Mesenchymal stem cell (in vitro differentiated cells and primary cell): Measurements from ENCODE around the gene LRRC26.

Source experiments
- DNase-seq: peaks from one replicate; pipeline ENCODE4 v3.0.0-alpha.2; 2013
- H2AFZ ChIP-seq: one replicate; pipeline ENCODE4 v1.6.1; 2013; ENCODE audit warnings: low read depth, mild to moderate bottlenecking, control low read depth, inconsistent platforms, low read length, moderate library complexity
- H2AK5ac ChIP-seq: 2 replicates; pipeline ENCODE4 v1.6.1; 2013; ENCODE audit warnings: low read length, moderate library complexity, mild to moderate bottlenecking, inconsistent platforms; ENCODE audit not compliant: severe bottlenecking
- H2BK120ac ChIP-seq: one replicate; pipeline ENCODE4 v1.6.1; 2013; ENCODE audit warnings: low read depth, mild to moderate bottlenecking, inconsistent platforms, low read length, moderate library complexity
- H2BK12ac ChIP-seq, 2 experiments: one replicate each; pipeline ENCODE4 v1.6.1; 2013; ENCODE audit warnings: inconsistent platforms in 2 of 2, low read length in 2 of 2, mild to moderate bottlenecking in 2 of 2, moderate library complexity in 2 of 2, control low read depth in 1 of 2
- H2BK15ac ChIP-seq: one replicate; pipeline ENCODE4 v1.6.1; 2013; ENCODE audit warnings: mild to moderate bottlenecking, low read depth, inconsistent platforms; ENCODE audit not compliant: poor library complexity, severe bottlenecking
- H2BK5ac ChIP-seq: 2 replicates; pipeline ENCODE4 v1.6.1; 2013; ENCODE audit warnings: low read depth, mild to moderate bottlenecking, low read length, control low read depth, inconsistent platforms; ENCODE audit not compliant: poor library complexity, severe bottlenecking
- H3K14ac ChIP-seq, 2 experiments: one replicate each; pipeline ENCODE4 v1.6.1; 2013; ENCODE audit warnings: inconsistent platforms in 2 of 2, low read length in 2 of 2, control low read depth in 1 of 2, mild to moderate bottlenecking in 1 of 2, moderate library complexity in 1 of 2
- H3K18ac ChIP-seq, 2 experiments: one replicate each; pipeline ENCODE4 v1.6.1; 2013; ENCODE audit warnings: inconsistent platforms in 2 of 2, low read length in 2 of 2, control low read depth in 1 of 2, low read depth in 1 of 2, mild to moderate bottlenecking in 1 of 2
- H3K23ac ChIP-seq, 2 experiments: one replicate each; pipeline ENCODE4 v1.6.1; 2013; ENCODE audit warnings: inconsistent platforms in 2 of 2, low read length in 2 of 2, mild to moderate bottlenecking in 2 of 2, moderate library complexity in 2 of 2, control low read depth in 1 of 2
- H3K27ac ChIP-seq: 2 replicates; pipeline ENCODE4 v1.5.1; 2013; ENCODE audit warnings: mild to moderate bottlenecking, moderate library complexity, low read length, control low read depth, inconsistent platforms; ENCODE audit not compliant: poor library complexity, severe bottlenecking
- H3K27me3 ChIP-seq, 2 experiments: 2 replicates each; pipeline versions ENCODE4 v1.6.1 to v1.7.0; 2013; ENCODE audit warnings: low read length in 2 of 2, mild to moderate bottlenecking in 2 of 2, moderate library complexity in 2 of 2, control low read depth in 1 of 2, inconsistent platforms in 1 of 2; ENCODE audit not compliant: control insufficient read depth in 1 of 2, insufficient read depth in 1 of 2
- H3K36me3 ChIP-seq, 2 experiments: 2 replicates each; pipeline versions ENCODE4 v1.6.1 to v1.7.0; 2013; ENCODE audit warnings: low read length in 2 of 2, control low read depth in 1 of 2, inconsistent platforms in 1 of 2, low read depth in 1 of 2, mild to moderate bottlenecking in 1 of 2; ENCODE audit not compliant: insufficient read depth in 2 of 2, control insufficient read depth in 1 of 2
- H3K4ac ChIP-seq, 2 experiments: one replicate each; pipeline ENCODE4 v1.6.1; 2013; ENCODE audit warnings: inconsistent platforms in 2 of 2, low read length in 2 of 2, mild to moderate bottlenecking in 2 of 2, moderate library complexity in 2 of 2, control low read depth in 1 of 2, low read depth in 1 of 2
- H3K4me1 ChIP-seq: 2 replicates; pipeline ENCODE4 v1.6.1; 2013; ENCODE audit warnings: low read depth, low read length, control low read depth; ENCODE audit not compliant: control insufficient read depth, insufficient read depth
- H3K4me2 ChIP-seq: 2 replicates; pipeline ENCODE4 v1.6.1; 2013; ENCODE audit warnings: low read length, mild to moderate bottlenecking, inconsistent platforms; ENCODE audit not compliant: poor library complexity, severe bottlenecking
- H3K4me3 ChIP-seq, 2 experiments: 2 replicates each; pipeline versions ENCODE4 v1.5.1 to v1.7.0; 2013; ENCODE audit warnings: low read length in 2 of 2, mild to moderate bottlenecking in 2 of 2, control low read depth in 1 of 2, low read depth in 1 of 2; ENCODE audit not compliant: insufficient read depth in 1 of 2
- H3K79me1 ChIP-seq: replicated peaks from 2 replicates; pipeline ENCODE4 v1.6.1; 2013; ENCODE audit warnings: mild to moderate bottlenecking, control low read depth, low read length, inconsistent platforms; ENCODE audit not compliant: poor library complexity, severe bottlenecking
- H3K9ac ChIP-seq: 2 replicates; pipeline ENCODE4 v1.7.0; 2013; ENCODE audit warnings: mild to moderate bottlenecking, low read length, moderate library complexity
- H3K9me3 ChIP-seq: 2 replicates; pipeline ENCODE4 v1.7.0; 2013; ENCODE audit warnings: mild to moderate bottlenecking, low read length; ENCODE audit not compliant: control insufficient read depth
- H4K8ac ChIP-seq: one replicate; pipeline ENCODE4 v1.6.1; 2013; ENCODE audit warnings: inconsistent platforms, mild to moderate bottlenecking, low read length, moderate library complexity
- H4K91ac ChIP-seq: one replicate; pipeline ENCODE4 v1.6.1; 2013; ENCODE audit warnings: mild to moderate bottlenecking, low read length, inconsistent platforms
- WGBS: methylation state at CpG from one replicate; pipeline ENCODE4 v1.1.7; 2013; ENCODE audit warnings: mixed read lengths; 5-methylcytosine and 5-hydroxymethylcytosine counted together

Gene LRRC26

GRCh38 chr9:137140151-137141012, 29.5 kb downstream of the LRRC26 start:
- Histone ChIP-seq H3K14ac (no peak overlapping the region), H3K4ac (no peak overlapping the region), H2BK5ac (no peak overlapping the region), H2BK15ac (no peak overlapping the region), H3K9me3 (no peaks in the 10 kb centered on the region), H3K23ac (no peak overlapping the region), H3K4me3 (no peak overlapping the region), H3K4me2 (no peak overlapping the region), H2BK12ac (no peak overlapping the region), H2AFZ (no peak overlapping the region), H3K9ac (no peak overlapping the region), H3K79me1 (no peaks in the 10 kb centered on the region), H2AK5ac (no peak overlapping the region), H3K36me3 (peaks cover 0 to 8% of the 10 kb centered on the region in 2 experiments), H3K18ac (no peak overlapping the region), H4K91ac (no peak overlapping the region), H4K8ac (no peak overlapping the region), H3K4me1 (peaks cover 6% of the 10 kb centered on the region), H2BK120ac (no peak overlapping the region), H3K27ac (no peak overlapping the region), H3K27me3 (peaks cover 71 to 79% of the 10 kb centered on the region in 2 experiments)
- no peak for DNase-seq
- 68% methylated on average over 23 of the region's 26 CpGs for WGBS

GRCh38 chr9:137139468-137140150, 30.2 kb downstream of the LRRC26 start:
- Histone ChIP-seq H3K4ac (no peak overlapping the region), H2BK5ac (no peak overlapping the region), H3K9ac (no peak overlapping the region), H4K91ac (no peak overlapping the region), H2BK12ac (no peak overlapping the region), H3K27ac (no peak overlapping the region), H3K79me1 (no peaks in the 10 kb centered on the region), H2BK15ac (no peak overlapping the region), H3K27me3 (peaks cover 71 to 79% of the 10 kb centered on the region in 2 experiments), H3K14ac (no peak overlapping the region), H3K23ac (no peak overlapping the region), H3K4me2 (no peak overlapping the region), H3K36me3 (peaks cover 0 to 8% of the 10 kb centered on the region in 2 experiments), H3K9me3 (no peaks in the 10 kb centered on the region), H3K18ac (no peak overlapping the region), H2BK120ac (no peak overlapping the region), H4K8ac (no peak overlapping the region), H2AK5ac (no peak overlapping the region), H2AFZ (no peak overlapping the region), H3K4me1 (peaks cover 6% of the 10 kb centered on the region), H3K4me3 (peak overlapping the region in 1 of 2 experiments; percentile 28)
- WGBS: 51% methylated on average over 37 of the region's 37 CpGs
- no peak for DNase-seq

GRCh38 chr9:137138722-137139467, 31.0 kb downstream of the LRRC26 start, which contains the start of gene GRIN1:
Gene GRIN1 (plus strand): TSS chr9:137139154. CDS start chr9:137139487, 333 bp downstream.
- H4K8ac ChIP-seq: no peak within 1 kb of the TSS
- no peak within 1 kb of the TSS for H2BK12ac ChIP-seq
- H2BK120ac ChIP-seq: no peak within 1 kb of the TSS
- no peak within 1 kb of the TSS for H2AFZ ChIP-seq
- no peak within 1 kb of the TSS for H3K9ac ChIP-seq
- no peak within 1 kb of the TSS for H3K18ac ChIP-seq
- H3K4me3 ChIP-seq: peak within 1 kb of the TSS in 1 of 2 experiments; percentile 28
- H4K91ac ChIP-seq: no peak within 1 kb of the TSS
- H3K4me2 ChIP-seq: no peak within 1 kb of the TSS
- DNase-seq: peak; percentile 28
- H3K27ac ChIP-seq: no peak within 1 kb of the TSS
- no peaks in the 10 kb centered on the region for H3K79me1 ChIP-seq
- no peak within 1 kb of the TSS for H3K23ac ChIP-seq
- H3K4ac ChIP-seq: no peak within 1 kb of the TSS
- no peaks in the 10 kb centered on the region for H3K9me3 ChIP-seq
- peaks cover 71 to 79% of the 10 kb centered on the region in 2 experiments for H3K27me3 ChIP-seq
- H3K36me3 ChIP-seq: peaks cover 0 to 8% of the 10 kb centered on the region in 2 experiments
- 28% methylated on average over 49 of the region's 104 CpGs for WGBS
- peaks cover 6% of the 10 kb centered on the region for H3K4me1 ChIP-seq
- no peak within 1 kb of the TSS for H2BK5ac ChIP-seq
- H2BK15ac ChIP-seq: no peak within 1 kb of the TSS
- H3K14ac ChIP-seq: no peak within 1 kb of the TSS
- H2AK5ac ChIP-seq: no peak within 1 kb of the TSS
